Measurements from ENCODE around the gene SKAP1.
"Not testable (repeated sequence)": the region's sequence is repeated elsewhere in the genome, so short reads cannot be mapped to it uniquely, and the experiment has no call there.

The SKAP1 gene

DNA sequence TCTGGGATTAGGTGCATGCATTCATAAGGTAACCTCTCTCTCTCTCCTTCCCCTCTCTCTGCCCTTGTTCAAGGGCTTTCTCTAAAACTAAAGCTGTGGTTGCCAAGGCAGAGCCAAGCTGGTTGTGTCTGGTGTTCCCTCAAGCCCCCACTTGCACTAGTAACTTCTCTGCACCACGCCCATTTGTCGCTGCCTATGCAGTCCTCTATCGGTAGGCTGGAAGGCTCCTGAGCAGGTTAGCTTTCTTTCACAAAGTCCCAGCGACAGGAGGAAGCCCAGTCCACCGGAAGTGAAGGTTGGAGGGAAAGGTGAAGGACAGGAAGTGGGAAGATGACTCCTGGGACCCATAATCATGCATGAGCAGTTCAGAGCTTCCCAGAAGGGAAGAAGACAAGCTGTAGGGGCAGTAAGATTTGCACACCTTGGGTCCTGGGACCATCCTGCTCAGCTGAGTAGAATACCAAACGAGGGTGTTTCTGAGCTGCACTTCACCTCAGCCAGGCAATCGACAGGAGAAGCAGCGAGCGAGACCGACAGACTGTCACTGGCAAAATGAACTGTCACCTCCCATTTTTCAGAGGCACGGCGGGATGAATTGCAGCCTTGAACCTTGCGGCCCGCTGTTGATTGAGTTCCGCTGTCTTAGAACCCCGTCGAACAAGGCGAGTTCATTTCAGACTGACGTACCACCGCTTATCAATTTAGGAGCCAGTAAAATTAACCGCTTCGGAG is 14.7 kb upstream of the SKAP1 start:
- no peak for DNase-seq

GRCh38 chr17:48443712-48444111 is 13.7 kb upstream of the SKAP1 start:
- no peak for DNase-seq

DNA sequence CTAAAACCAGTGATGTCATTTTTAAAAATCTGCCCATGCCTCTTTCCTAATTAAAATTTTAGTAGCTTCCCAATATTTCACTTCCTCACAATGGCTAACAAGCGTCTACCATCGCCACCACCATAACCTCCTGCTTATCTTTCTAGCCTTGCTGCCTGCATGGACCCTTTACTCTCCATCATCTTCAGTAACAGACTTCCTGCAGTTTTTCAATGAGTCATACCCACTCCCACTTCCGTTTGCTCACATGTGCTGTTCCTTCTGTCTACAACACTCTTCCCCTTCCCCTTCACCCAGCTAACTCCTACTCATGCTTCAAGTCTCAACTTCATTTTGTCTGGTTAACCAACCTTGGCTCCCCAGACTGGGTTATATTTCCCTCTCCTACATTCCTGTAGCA is 12.8 kb upstream of the SKAP1 start:
- peak in 1 of 2 donors; percentile 22 for DNase-seq

GRCh38 chr17:48441862-48442261 is 11.8 kb upstream of the SKAP1 start:
- DNase-seq: no peak

GRCh38 chr17:48441231-48441711 is 11.3 kb upstream of the SKAP1 start:
- peak in 1 of 2 donors; percentile 60 for DNase-seq

DNA sequence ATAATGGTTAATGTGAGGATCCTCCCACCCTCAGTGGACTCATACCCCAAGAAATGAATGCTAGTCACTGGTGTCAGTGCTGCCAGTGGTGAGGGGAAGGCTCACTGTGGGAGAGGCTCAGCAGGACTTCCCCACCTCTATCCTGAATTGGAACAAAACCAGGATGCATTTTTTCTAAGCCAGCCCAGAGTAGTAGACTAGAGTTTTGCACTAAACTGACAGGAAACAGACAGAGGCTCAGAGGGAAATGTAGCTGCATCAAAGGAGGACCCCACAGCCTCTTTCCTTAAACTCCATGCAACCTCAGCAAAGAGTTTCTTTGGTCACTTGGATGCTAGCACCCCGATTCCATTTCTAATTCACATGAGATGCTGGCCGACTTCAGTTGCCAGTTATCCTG is 10.7 kb upstream of the SKAP1 start:
- no peak for DNase-seq

DNA sequence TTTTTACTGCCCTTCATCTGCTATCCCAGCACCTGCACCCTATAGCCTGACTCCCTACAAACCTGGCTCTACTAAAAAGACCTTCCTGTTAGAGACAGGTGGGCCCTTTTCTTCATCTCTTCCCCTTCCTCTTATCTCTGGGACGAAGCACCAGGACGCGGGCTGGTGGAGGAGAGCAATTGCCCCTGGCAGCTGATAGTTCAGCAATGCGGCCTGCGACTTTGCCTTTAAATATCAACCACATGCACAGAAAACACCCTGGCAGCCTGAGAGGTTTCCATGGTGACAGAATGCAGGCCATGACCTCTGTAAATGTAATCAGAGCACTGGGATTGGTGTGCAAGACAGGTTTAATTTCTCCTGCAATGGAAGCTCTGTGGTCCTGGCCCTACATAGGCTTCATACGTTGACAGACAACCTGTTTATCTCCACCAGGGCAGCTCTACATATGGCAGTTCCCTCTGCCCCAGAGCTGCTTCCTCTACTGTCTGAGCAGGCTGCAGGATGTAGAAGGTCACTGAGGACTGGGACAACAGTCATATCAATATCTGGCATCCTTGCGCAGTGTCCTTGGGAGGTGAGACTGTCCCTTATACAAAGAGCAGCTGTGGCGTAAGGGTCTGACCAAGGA is 10.0 kb upstream of the SKAP1 start:
- no peak for DNase-seq

DNA sequence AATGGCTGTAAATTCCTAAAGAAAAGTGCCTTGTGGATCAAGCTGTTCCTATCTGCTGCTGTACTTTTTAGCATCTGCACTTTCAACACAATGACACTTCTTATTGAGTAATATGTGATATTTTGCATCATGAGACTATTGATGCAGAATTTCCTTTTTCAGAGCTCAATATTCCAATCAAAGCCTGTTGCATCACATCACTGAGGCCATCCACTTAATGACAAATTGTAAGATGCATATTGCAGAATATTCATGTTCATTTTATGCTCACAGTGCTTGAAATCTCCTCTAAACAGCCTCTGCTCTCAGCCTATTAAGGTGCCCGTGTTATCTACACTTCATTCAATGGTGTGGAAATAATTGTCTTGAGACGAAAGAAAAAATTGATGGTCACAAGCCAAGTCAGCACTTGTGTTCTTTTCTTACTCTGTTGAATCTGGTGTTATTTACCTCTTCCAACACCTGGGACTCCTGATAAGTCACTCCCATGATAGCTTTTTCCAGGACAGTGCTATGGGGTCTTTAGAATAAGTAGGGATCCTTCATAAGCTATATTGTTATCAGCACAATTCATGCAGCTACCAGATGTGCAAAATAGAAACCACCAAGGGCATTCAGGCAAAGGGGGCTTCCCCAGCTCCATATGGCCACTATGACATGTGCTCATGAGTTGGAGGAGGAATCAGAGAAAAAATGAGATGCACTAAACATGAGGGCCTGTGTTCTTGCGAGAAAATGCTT is 9.3 kb upstream of the SKAP1 start:
- DNase-seq: no peak

DNA sequence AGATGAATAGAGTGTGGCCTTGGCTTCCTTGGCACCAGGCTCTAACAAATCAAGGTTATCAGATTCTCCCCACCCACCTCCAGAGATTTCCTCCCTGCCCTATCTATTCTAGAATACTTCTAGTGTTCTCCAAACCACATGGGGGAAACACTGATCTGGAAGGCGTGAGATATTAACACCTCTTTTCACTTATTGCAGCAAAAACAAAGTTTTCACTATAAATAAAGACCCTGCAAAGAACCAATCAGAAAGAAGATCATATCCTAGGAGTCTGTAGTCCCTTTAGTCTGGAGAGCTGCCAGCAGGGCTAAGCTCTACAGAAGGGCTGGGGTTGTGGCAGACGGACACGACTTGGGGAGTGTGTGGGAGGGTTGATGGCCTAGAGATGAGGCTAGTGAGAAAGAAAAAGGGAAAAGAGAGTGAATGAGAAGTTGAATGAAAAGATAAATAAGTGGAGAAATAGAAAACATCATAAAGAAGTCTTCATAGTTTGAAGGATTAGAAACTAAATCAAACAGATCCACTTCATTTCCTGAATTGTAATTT is 8.6 kb upstream of the SKAP1 start:
- no peak for DNase-seq

DNA sequence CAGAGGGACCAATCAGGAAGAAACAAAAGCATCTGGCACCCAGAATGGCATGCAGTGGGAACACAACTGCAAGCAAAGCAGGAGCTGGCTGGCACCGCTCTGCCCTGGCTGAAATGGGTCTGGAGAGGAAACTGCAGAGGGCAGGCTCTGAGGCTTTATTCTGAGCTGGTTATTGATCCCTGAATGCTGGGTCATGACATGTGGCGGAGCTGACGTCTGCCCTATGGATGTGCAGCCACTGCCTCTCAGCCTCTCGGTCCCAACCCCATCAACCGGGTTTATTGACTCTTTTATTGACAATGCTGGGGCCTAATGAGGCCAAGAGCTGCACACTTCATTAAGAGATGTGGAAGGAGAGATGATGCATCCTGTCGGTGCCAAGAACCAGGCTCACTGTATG is 3.9 kb upstream of the SKAP1 start:
- no peak for DNase-seq

DNA sequence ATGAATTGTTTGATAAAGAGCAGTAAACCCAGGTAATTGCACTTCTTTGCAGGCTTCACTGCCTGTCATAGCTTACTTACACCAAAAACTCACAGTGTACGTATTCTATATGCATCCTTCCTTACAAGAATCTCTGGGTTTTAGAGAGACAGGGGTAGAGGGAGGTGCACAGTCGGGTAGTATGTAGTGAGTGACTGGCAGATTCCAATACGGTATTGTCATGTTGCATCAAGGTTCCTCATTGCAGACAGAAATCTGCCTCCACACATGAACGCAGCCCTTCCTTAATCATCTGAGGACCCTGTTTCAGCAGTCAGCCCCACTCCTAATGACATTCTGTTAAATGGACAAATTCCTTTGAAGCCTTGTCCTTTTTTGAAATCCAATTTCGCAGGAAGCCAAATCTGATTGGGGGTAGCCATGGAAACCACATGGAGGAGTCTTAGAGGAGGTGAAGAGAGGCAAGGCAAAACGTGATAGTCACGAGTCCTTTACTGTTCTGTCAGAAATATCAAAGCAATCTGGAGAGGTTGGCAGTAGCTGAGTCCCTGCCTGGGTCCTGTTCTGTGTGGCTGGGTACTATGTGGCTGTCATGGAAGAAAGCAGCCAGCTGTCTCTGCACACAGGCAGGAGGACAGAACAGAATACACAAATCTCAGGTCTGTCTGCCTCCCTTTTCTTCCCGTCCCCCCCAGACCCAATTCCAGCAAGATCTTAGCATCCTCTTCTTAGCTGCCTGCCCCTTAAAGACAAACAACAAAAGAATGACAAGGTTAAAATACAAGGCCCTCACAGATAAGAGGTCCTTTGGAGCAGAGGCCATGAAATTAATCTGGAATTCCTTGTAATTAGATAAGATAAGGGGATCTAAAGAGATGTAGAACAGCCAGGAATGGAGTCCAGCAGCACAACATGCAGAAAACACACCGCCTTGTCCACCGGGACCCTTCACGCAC is 3.1 kb upstream of the SKAP1 start:
- DNase-seq: no peak

DNA sequence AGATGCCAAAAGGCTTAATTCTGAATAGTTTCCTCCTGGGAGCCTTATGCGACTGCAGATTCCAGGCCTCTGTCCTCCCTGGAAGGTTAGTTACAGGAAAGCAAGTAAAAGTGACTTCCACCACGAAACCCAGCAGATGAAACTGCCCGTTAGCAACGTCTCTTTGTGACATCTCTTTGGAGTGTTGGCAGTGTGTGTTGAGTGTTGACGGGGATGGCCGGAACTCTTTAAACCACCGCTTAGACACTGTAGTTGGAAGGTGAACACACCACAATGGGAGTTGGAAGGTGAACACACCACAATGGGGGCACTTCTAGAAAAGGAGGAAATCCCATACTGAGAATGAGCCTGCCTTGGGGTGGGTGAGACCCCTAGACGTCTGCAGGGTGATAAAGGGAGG is 858 bp downstream of the SKAP1 start:
- no peak for DNase-seq

- DNase-seq: no peak
These were observed 2.4 kb downstream of the SKAP1 start for GRCh38 chr17:48427598-48427997.

GRCh38 chr17:48426761-48427500 is 3.1 kb downstream of the SKAP1 start:
- no peak for DNase-seq

- no peak for DNase-seq
These were observed 3.9 kb downstream of the SKAP1 start for GRCh38 chr17:48426019-48426665.

- DNase-seq: not testable (repeated sequence)
These were observed 8.0 kb downstream of the SKAP1 start for GRCh38 chr17:48422060-48422459.

GRCh38 chr17:48420823-48421222 is 9.2 kb downstream of the SKAP1 start:
- DNase-seq: no peak

DNA sequence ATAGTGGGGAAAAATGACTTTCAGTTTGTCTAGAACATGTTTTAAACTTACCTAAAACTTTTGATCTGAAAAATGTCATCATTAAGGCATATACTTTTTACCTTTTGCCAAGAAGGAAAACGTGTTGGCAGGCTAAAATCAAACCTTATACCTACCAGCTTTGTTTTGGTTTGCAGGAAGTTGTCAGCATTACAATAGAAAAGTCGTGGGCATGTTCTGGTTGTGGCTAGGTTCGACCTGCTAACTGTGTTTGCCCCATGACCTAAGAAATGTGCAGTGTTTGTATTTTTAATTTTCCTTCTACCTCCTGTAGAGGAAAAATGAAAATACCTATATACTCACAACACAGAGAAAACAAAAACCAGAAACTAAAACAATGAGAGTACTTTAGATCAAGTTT is 13.0 kb downstream of the SKAP1 start:
- no peak for DNase-seq

DNA sequence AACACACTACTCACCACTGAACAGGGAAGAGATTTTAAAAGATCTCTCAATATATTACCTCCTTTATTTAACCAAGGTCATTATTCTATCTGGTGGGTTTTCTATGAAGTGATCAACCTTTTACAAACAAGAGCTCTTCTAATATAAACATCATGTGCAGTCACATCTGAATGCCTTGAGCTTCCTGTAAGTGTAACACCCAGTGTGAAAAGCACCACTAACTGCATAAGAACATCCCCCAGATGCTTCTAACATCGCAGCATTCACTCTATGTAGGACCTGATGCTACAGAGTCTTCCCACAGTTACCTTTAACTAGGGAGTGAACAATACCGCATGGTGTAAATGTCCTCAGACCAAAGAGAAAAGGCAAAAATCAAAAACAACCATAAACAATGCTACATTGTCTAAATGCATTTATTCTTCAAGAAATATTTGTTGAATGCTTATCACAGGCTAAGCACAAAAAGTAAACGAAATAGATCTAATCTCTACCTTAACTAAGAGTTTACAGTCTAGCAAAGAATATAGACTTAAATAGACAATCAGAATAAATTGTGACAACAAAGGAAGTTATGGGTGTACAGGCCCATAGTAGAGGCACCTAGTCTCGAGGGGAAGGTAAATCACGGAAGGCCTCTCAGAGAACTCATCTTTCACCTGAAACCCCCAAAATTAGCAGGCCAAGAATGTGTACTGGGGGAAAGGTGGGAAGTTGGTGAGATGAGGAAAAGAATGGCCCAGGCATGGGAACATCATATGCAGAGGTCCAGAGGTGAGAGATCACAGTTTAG is 16.2 kb downstream of the SKAP1 start:
- no peak for DNase-seq

DNA sequence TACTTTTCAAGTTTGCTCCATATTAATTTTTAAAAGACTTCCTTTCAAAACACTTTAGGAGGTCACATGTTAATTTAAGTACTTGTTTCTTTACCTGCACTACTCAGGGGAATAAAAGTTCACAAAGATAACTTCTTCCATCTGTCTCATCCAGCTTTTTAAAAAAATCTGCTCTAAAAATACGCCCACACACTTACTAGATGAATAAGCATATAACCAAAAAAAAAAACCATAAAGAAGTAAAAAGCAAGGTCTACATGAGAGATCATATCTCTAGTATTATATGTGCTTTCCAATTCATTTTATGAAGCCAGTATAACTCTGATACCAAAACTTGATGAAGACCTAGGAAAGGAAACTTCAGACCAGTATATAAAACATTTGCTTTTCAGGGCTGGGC is 17.2 kb downstream of the SKAP1 start:
- no peak for DNase-seq

Measured in bone marrow (tissue), 2 donors.